TTC549 (cell line): ENCODE data around the gene DDAH2.

ENCODE experiments used
- FAIRE-seq: peaks from 2 replicates; lab custom pipeline; 2012; peaks lifted over from hg19 to GRCh38; lab: Jason Lieb, UNC

The DDAH2 gene

DNA sequence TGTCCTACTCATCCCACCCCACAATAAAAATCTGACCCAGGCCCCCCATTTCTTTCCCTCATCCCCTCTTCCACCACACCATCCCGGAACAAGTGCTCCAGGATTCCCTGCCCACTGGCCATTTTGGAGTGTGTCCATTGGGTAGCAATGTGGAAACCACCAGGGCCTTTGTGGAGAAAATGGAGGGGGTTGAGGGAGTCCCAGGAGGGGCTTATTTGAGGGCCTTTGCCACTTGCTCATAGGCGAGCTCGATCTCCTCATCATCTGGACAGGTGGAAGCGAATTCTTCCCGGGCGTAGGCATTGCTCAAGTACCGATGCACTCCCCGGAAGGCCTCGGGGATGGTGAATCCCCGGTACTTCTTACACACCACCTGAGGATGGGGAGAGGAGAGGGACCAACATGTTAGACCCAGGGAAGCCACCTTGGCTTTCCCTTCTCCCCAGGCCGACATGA lies 1.6 kb upstream of the DDAH2 start:
- FAIRE-seq, result no peak

DNA sequence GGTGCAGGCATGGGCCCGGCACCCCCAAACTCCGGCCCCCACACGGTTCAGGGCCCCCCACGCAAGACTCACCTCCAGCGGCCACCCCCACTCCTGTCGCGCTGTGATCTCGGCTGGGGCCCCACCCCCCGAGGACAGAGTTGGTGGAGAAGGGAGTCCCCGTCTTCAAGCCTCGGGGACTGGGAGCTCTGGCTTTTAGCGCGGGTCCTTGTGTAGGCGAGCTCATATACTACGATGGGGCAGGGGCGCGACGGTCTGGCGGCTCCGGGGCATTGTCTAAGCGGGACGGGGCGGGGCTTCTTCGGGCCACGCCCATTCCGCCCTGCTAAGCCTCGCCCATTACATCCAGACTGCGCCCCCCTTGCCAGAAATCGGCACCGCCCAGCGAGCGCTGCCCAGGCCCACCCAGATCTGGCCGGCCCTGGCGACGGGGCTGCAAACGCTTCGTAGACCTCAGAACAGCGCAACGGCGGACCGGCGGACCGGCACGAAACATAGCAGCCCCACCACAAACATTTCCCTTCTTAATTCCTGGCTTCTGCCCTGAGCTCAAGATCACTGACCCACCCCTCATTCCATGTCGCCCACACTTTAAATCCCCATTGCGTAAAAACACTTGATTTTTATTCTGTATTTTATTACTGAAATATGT lies 1.0 kb upstream of the DDAH2 start:
- no peak for FAIRE-seq

DNA sequence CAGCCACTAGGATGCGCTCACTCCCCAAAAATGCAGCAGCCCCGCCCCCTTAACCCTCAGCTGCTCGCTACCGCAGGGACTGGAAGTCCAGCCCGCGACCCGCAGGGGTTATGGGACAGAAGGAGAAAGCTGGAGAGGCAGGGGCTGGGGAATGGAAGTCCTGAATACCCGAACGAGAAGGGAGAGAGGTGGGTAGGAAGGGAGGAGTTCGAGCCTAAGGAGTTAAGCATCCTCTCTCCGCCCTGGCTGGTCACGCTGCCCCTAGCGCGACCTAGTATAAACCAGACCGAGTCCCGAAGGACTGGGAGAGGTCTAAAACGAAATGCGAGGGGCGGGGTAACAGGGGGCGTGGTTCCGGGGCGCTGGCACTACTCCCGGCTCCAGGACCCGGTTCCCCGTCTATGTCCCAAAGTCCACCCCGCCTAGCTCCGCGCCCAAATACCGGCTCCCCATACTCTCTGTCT lies 448 bp upstream of the DDAH2 start:
- no peak for FAIRE-seq

DNA sequence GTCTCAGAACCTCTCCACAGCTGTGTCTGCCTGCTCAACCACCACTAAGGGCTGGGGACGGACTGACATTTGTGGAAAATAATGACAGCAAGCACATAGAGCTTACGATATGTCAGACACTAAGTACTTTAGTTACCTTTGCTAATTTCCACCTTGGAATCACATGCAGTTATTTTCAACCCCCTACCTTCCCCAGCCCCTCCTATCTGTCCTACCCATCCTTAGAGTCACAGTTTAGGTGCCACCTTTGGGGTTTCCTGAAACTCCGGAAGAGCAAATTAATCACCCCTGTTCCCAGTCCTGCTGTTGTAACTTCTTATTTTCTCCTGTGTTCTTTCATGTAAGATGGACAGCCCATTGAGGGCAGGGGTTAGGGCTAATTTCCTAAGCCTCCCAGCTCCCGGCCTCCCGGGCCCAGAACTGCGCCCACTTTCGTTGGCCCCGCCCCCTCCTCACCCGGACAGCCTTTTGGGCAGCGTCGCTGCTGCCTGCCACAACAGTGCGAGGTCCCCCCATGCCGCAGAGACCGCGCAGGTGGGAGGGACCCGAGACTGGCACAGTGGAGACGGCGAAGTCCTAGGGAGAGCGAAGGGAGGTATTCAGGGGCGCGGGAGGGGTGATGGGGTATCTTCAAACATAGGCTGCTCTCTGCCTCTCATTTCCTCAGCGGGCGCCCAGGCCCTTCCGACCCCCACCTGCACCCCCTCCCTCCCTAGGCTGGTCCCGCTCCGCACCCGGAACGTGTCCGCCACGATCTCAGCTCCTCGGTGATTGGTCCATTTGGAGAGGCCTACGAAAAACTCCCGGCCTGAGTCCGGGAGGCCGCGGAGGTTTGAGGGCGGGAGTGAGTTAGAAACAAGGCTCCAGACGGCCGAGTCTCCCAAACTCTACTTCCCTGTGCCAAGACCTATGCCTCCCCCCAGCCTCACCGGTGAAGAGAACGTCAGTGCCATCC lies 1.1 kb downstream of the DDAH2 start:
- FAIRE-seq, result no peak

DNA sequence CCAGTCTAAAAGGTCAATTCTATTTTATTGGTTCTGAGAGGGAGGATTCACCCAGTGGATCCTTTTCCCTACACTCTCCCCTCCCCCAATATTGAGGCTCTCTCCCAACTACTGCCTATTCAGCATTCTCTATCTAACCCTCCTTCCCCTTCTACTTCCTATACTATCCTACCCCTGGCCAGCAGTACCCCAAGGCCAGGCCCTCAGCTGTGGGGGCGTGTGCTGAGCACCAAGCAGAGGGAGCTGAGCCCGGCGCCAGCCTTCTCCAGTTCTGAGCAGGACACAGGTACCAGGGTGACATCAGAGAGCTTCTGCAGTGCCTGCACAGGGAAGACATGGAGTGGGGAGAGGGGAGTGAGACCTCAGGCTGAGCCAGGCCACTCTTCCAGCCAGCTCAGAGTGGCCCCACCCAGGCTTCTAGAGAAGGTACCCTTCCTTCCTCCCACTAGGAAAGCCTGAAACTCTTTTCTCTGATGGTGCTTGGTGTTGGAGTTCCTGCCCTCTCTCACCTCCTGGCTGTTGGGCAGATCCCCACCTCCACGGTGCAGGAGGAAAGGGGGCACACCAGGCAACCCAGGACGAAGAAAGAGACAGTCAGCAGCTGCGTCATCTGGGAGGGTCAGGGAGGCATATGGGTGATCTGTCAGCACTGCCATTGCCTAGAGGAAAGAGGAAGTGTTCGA lies 1.9 kb downstream of the DDAH2 start:
- no peak for FAIRE-seq

DNA sequence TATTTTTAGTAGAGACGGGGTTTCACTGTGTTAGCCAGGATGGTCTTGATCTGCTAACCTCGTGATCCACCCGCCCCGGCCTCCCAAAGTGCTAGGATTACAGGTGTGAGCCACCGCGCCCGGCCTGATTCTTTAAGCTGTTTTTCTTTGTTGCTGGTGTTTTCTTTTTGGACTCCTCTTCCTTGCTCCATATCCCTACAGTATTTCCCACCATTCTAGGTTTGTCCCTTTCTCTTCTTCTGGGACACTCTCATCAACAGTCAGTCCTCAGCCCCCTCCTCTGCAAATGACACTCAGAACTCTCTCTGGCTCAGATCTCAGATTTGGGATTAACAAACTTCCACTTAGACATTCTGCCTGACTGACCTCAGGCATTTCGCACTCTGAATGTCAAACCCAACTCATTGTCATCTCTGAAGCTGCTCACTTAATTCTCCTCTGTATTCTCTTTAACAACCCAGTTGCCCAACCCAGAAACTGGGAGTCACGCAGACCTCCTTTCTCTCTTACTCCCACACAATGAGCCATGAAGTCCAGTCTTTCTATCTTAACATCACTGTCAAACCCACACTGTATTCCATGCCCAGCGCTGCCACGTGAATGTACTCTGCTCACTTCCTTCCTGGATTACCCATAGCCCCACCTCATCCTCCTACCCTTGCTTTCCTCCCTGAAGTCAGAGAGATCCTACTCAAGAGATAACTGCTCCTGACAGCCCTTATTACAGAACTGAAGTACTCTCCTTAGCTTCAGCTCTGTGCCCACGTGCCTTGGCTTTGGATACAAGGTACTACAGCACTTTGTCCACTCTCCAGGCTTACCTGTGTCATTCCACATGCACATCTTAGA lies 3.4 kb downstream of the DDAH2 start:
- no peak for FAIRE-seq

DNA sequence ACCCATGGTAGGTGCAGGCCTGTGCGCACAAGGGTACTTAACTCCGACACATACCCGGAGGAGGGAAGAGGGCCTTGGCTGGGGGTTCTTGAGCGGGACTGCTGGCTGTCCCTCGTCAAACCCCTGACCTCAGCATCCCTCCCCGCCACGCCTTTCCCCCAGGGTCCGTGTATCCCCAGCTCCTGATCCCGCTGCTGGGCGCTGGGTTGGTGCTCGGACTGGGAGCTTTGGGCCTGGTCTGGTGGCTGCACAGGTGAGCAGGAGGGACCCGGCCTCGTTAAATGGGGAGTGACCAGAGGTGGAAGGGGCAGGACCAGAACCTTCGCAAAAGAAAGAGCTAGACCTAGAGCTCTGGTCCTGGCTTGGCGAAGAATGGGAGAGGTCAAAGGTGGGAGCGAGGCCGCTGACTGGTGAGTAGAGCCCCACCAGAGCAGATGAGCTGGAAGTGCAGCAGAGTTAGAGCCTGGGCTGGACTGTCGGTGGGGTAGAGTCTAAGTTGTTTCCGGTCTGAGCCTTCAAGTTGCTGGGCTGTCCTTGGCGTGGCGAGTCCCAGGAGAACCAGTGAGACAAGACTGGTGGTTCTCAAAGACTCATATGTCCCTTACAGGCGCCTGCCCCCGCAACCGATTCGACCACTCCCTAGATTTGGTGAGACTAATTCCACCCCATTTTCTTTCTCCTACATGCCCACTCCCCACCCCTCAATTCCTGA lies 5.0 kb downstream of the DDAH2 start:
- no peak for FAIRE-seq

DNA sequence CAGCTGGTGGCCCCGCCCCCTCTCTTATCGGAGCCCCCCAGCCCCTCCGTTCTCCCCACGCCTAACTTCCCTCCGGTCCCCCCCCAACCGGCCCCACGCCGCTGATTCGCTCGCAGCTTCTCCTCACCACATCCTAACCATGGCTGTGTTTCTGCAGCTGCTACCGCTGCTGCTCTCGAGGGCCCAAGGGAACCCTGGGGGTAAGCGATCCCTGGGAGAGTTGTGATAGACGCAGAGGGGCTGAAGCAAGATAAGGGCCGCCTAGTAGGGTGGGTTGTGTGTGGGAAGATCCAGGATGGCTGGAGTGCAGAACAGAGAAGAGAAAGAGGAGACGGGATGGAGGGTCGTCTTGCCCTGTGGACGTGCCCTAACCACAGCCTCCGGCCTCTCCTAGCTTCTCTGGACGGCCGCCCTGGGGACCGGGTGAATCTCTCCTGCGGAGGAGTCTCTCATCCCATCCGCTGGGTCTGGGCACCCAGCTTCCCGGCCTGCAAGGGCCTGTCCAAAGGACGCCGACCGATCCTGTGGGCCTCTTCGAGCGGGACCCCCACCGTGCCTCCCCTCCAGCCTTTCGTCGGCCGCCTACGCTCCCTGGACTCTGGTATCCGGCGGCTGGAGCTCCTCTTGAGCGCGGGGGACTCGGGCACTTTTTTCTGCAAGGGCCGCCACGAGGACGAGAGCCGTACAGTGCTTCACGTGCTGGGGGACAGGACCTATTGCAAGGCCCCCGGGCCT lies 5.7 kb downstream of the DDAH2 start, which contains the start of gene MPIG6B:
Gene MPIG6B (plus strand): TSS at position 129 of the 735 bp plus-strand sequence. CDS start 11 bp downstream, at position 140.
- no peak for FAIRE-seq

DNA sequence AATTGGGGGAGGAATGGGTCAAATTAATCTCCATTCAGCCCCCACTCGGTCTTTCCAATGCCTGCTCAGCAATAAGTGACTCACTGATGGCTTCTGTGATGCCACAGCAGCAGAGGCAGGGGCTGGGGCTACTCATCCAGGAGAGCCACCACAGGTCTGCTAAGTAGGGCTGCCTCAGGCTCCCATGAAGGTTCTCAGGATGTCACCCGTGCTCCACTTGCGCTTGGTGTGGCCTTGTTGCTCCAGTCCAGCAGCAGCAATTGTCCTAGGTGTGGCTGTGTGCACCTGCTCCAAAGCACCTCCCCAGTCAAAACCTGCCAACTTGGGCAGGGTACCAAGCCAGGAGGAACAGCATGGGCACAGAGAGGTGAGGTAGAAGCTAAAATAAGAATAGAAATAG lies 6.9 kb downstream of the DDAH2 start:
- no peak for FAIRE-seq

DNA sequence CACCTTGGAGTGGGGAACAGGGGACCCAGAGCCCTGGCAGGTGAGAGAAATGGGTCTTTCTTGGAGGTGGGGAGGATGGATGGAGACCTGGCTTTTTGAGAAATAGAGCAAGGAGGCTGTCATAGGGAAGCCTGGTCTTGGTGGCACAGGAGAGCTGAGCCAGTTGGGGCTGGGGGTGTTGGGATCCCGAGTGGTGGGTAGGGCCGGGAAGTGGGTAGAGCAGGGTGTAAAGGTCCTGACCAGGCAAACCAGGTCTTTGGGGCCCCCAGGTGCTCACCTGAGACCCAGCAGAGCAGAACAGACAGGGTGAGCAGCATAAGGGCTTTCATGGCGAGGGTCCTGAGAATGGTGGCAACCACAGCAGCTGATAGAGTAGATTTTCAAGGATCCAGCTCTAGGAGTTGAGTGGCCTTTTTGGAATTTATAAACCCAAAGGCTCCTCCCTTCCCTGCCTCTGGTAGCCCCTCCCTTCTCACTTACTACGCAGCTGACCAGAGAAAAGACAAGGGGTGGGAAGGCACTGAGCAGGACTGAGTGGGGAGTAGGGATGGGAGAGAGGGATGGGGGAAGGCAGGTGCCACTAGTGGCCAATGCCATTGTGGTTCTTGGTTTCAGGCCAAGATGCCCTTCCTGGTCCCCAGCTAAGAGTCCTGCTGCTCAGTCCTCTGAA lies 7.6 kb downstream of the DDAH2 start, which contains the start of gene LY6G6C:
Gene LY6G6C (minus strand): TSS at position 396 of the 670 bp plus-strand sequence. CDS start 67 bp downstream, at position 329.
- FAIRE-seq, result no peak

DNA sequence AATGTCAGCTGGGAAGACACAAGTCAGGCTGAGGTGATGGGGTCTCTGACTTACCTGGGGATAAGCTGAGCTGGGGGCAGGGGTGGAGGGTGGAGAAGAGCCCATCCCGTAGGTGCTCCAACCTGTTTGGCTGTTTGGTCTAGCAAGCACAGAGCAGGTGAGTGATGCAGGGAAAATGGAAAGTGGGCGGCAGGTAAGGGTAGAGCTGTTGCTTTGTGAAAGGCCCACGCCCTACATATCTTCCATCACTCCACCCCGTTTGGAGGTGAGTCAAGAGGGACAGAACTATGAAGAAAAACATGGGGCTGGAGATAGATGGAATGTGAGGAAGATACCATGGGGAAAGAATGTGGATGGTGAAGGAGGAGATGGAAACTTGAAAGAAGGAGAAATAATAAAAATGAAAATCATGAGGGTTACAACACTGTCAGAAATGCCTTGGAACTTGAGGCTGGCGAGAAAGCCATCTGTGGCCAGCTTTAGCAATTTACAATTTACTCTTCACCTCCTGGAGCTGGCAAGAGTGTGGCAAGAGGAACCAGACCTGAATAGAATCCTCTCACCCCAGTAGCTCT lies 8.8 kb downstream of the DDAH2 start:
- FAIRE-seq, result no peak

DNA sequence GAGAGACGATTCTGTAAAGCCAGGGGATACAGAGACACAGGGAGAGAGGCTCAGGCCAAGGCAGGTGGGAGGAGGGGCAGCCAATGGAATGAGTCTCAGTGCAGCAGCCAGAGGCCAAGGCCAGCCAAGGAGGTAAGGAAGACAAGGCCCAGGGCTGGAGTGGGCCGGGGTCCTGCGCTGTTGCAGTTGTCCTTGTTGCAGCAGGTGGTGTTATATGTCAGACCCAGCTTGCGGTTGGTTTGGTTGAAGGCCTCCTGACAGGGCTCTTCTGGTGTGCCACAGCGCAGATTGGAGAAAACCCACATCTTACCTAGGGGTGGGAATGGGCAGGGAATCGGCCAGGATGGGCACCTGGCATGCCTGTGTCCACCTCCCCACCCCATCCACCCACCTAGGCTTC lies 10.1 kb downstream of the DDAH2 start:
- no peak for FAIRE-seq

DNA sequence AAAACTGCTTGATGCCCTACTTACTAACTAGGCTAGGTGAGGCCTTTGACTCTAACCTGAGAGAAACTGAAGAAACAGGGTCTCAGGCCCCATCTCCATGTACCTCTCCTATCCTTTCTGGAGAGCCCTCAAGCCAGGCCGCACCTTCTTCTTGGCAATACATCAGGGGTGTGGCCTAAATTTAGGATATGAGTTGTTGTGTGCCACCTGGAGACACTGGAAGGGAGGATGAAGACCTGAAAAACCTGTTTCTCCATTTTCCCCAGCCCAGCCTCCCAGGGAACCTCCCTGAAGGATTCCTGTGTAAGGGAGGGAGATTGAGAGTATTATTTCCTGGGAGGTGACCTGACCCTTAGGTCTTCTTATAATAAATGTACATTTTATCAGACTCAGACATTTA lies 10.8 kb downstream of the DDAH2 start:
- no peak for FAIRE-seq

DNA sequence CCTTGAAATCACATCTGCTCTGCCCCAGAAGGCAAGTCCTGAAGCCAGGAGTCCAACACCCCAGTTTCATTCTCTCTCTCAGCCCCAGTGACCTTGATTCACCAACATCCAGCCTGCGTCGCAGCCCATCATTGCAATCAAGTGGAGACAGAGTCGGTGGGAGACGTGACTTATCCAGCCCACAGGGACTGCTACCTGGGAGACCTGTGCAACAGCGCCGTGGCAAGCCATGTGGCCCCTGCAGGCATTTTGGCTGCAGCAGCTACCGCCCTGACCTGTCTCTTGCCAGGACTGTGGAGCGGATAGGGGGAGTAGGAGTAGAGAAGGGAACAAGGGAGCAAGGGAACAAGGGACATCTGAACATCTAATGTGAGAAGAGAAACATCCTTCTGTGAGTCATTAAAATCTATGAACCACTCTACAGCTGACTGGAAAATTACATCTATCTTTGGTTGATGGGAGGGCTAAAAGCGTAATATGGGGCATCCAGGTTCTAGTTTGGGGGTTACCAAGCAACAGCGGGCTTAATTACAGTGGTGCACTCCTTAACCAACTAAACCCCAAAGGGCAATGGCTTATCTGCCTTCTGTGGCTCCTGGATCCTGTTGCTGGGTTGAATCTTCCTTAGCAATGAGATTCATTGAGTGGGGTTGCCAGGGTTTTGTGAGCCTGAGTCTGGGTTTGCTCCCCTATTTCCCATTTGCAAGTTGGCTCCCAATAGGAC lies 11.4 kb downstream of the DDAH2 start:
- FAIRE-seq, result no peak

DNA sequence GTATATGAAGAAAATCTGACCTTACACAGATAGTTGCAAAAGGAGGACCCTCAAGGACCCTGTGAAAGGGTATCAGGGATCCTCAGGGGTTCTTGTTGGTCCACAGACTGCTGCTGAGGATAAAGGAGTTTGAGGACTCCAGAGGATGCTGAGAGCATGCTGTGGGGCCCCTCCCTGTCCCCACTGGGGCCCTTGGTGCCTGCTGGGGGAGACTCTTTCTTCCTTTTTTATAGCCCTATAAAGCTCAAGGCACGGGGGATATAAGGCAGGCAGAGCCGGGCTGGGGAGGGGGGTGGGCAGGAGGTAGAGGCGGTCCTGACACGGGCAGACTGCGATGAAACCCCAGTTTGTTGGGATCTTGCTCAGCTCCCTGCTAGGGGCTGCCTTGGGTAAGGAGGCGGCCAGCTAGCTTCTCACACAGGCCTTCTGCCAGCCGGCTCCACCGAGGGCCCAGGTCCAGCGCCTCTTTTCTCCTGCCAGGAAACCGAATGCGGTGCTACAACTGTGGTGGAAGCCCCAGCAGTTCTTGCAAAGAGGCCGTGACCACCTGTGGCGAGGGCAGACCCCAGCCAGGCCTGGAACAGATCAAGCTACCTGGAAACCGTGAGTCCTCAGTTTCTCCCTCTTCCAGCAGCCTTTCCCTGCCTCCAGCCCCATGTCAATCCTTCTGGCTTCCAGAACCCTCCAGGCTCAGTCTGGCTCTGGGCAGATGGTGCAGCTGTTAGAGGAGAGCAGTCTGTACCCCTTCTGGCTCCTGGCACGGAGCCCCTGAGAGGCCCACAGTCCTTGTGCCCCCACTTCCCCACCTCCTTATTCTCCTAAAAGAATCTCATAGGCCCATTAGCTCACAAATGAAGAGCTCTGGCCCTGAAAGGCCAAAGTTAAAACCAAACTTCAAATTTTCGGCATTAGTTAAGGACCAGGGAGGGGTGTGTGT lies 13.8 kb downstream of the DDAH2 start, which contains the start of gene LY6G6D:
Gene LY6G6D (plus strand): TSS at position 327 of the 937 bp plus-strand sequence. CDS start 8 bp downstream, at position 335.
- no peak for FAIRE-seq

DNA sequence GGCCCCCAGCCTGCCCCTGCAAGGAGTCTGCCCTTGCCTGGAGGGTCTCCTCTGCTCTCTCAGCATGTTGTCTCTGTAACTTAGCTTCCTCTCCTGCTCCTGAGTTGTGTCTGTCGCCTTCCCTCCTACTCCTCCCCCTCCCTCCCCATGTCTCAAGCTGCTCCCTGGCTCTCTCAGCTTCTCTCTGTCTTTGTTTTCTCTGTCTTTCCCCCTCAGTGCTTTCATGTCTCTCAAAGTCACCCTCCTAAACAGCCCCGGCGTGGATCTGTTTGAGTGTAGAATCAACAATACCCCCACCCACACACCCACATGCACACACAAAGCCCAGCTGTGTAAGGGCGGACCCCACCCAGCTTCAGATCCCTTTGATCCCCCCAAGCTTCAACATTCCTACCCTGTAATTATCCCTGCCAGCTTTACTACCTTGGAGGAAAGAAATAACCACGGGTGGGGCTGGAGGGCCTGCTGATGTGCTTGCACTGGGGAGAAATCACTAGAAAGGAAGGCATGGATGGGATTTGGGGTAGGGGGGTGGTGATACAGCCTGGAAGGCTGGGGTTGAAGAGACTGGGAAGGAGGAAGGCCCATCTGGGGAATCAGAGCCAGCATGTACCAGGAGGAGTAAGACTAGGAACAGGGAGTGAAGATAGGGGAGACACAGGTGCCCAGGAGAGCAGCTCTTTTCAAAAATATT lies 15.0 kb downstream of the DDAH2 start:
- FAIRE-seq, result no peak

DNA sequence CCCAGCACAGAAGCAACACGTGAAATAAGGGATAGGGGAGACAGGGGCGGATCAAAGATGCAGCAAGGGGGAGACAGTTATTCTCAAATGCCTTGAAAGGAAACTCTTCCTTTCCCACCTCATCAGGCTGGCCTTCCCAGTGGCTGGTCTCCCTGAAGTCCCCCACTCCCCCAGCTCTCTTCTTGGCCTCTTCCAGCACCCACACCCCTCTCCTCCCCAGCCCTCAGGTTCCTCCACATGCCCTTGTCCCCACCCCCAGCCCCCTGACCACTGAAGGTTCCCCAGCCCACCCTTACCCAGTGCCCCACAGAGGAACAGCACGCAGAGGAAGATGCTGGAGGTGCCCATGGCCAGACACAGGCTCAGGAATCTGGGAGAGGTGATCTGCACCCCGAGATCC lies 15.6 kb downstream of the DDAH2 start:
- no peak for FAIRE-seq
